Natural killer cell (primary cell): ENCODE data around the gene MEGF6. TPM values are rescaled to one million over a fixed set of nuclear protein-coding genes. Genes with fewer than 3 reads are reported as not detected.

ENCODE experiments used
- ATAC-seq, 3 donors: fragments of 150-1000 bp in 2 of 3; fragments of 200-7000 bp in 1 of 3; cut with Tn5 transposase; 1 replicate in 1 of 3; 2 replicates in 2 of 3; pipeline ENCODE4 v1.10.0; 2021; ENCODE audit warnings: mild to moderate bottlenecking in 2 of 3, moderate library complexity in 2 of 3
- DNase-seq, 2 donors: peaks; one replicate each; pipeline versions ENCODE4 v3.0.0 to v3.0.0-alpha.2; 2013 to 2021; ENCODE audit warnings: mixed read lengths in 1 of 2
- H3K27ac ChIP-seq: one replicate; pipeline ENCODE4 v1.5.1; 2013; ENCODE audit warnings: mild to moderate bottlenecking, low read length
- H3K27me3 ChIP-seq: one replicate; pipeline ENCODE4 v1.6.1; 2013; ENCODE audit warnings: low read length; ENCODE audit not compliant: control insufficient read depth, insufficient read depth
- H3K36me3 ChIP-seq: one replicate; pipeline ENCODE4 v1.6.1; 2013; ENCODE audit warnings: low read length; ENCODE audit not compliant: control insufficient read depth, insufficient read depth
- H3K4me1 ChIP-seq: one replicate; pipeline ENCODE4 v1.6.1; 2013; ENCODE audit warnings: low read length; ENCODE audit not compliant: control insufficient read depth, insufficient read depth
- H3K4me3 ChIP-seq: one replicate; pipeline ENCODE4 v1.5.1; 2013; ENCODE audit warnings: low read length
- H3K9me3 ChIP-seq: one replicate; pipeline ENCODE4 v1.6.1; 2013; ENCODE audit warnings: low read length; ENCODE audit not compliant: control insufficient read depth, insufficient read depth
- H3K27ac Mint-ChIP-seq, 2 donors: one replicate each; pipeline ENCODE4 v1.8.0; 2022; ENCODE audit warnings: mild to moderate bottlenecking in 2 of 2, mixed read lengths in 2 of 2, moderate library complexity in 1 of 2
- H3K27me3 Mint-ChIP-seq, 2 donors: one replicate each; pipeline ENCODE4 v1.8.0; 2022; ENCODE audit warnings: low read depth in 2 of 2, mixed read lengths in 2 of 2
- H3K36me3 Mint-ChIP-seq: one replicate; pipeline ENCODE4 v1.8.0; 2022; ENCODE audit warnings: mixed read lengths
- H3K4me1 Mint-ChIP-seq, 2 donors: one replicate each; pipeline ENCODE4 v1.8.0; 2022; ENCODE audit warnings: mixed read lengths in 2 of 2
- H3K4me3 Mint-ChIP-seq: one replicate; pipeline ENCODE4 v1.8.0; 2022; ENCODE audit warnings: mild to moderate bottlenecking, moderate library complexity, mixed read lengths
- H3K9me3 Mint-ChIP-seq, 2 donors: one replicate each; pipeline ENCODE4 v1.8.0; 2022; ENCODE audit warnings: mixed read lengths in 2 of 2
- CTCF ChIP-seq: fragments of 200-600 bp; IDR thresholded peaks from one replicate; pipeline ENCODE4 v1.8.0; 2022; ENCODE audit warnings: antibody characterized with exemption
- WGBS: methylation state at CpG from one replicate; pipeline ENCODE4 v1.1.7; 2013; ENCODE audit warnings: missing lambda C conversion rate; ENCODE audit not compliant: insufficient coverage; 5-methylcytosine and 5-hydroxymethylcytosine counted together
- intact Hi-C: fragments of 100-400 bp; cut with micrococcal nuclease; formaldehyde crosslinking; loops from one replicate; pipeline ENCODE4 v1.14.2; 2022
- total RNA-seq, 4 donors: library from RNA; stranded (reverse); fragments of 120-200 nt in 1 of 4; gene quantifications; one replicate each; pipeline versions ENCODE4 v1.2.3 to v1.2.4, GENCODE V29; 2013 to 2022

MEGF6 gene
- total RNA-seq, 3 donors from 2014 or later (not counting 1 experiment from before 2014, with no cell fraction given): 3.1 to 15.6 (median 5.1) TPM

- Histone ChIP-seq H3K4me3 (no peak overlapping the region), H3K9me3 (no peaks in the 10 kb centered on the region), H3K4me1 (no peaks in the 10 kb centered on the region), H3K36me3 (no peaks in the 10 kb centered on the region), H3K27ac (no peak overlapping the region), H3K27me3 (no peaks in the 10 kb centered on the region)
- Mint-ChIP-seq H3K27ac (no peak overlapping the region), H3K36me3 (no peaks in the 10 kb centered on the region), H3K4me3 (no peak overlapping the region), H3K27me3 (no peaks in the 10 kb centered on the region), H3K4me1 (no peaks in the 10 kb centered on the region), H3K9me3 (no peaks in the 10 kb centered on the region)
- DNase-seq: no peak
- intact Hi-C loops: no loop called here
- no peak for ATAC-seq
- 92% methylated on average over 17 of the region's 17 CpGs for WGBS
- no peak for TF ChIP-seq CTCF
Observed at GRCh38 chr1:3501437-3501836, 109.9 kb downstream of the MEGF6 start.

DNA sequence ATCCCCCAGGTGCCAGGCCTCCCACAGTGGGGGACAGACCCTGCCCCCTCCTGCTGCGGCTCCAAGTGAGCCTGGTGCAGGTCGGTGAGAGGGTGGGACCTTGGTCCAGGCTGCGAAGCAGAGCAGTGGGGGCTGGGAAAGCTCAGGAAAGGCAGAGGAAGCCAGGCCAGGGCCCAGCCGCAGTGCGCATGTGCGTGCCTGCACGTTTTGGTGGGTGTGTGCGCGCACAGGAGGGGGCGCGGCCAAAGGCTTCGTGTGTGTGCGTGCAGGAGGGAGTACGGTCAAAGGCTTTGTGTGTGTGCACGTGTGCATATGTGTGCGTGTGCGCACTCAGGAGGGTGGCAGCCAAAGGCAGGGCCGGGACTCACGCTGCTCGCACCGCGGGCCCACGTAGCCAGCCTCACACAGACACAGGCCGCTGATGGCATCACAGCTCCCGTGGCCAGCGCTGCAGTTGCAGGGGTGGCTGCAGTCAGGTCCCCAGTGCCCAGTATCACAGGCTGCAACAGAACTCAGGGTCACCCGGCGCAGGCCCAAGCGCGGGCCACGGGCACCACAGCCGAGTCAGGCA, 111.0 kb downstream of the MEGF6 start:
- no peak overlapping the region for H3K27ac ChIP-seq
- Mint-ChIP-seq H3K27me3 (no peaks in the 10 kb centered on the region), H3K27ac (no peak overlapping the region), H3K9me3 (no peaks in the 10 kb centered on the region), H3K4me3 (no peak overlapping the region), H3K36me3 (no peaks in the 10 kb centered on the region), H3K4me1 (no peaks in the 10 kb centered on the region)
- no peak for ATAC-seq
- H3K27me3 ChIP-seq: no peaks in the 10 kb centered on the region
- intact Hi-C loops: no loop called here
- H3K36me3 ChIP-seq: no peaks in the 10 kb centered on the region
- no peak for TF ChIP-seq CTCF
- no peaks in the 10 kb centered on the region for H3K9me3 ChIP-seq
- WGBS: 95% methylated on average over 32 of the region's 32 CpGs
- DNase-seq: no peak
- no peaks in the 10 kb centered on the region for H3K4me1 ChIP-seq
- H3K4me3 ChIP-seq: no peak overlapping the region

DNA sequence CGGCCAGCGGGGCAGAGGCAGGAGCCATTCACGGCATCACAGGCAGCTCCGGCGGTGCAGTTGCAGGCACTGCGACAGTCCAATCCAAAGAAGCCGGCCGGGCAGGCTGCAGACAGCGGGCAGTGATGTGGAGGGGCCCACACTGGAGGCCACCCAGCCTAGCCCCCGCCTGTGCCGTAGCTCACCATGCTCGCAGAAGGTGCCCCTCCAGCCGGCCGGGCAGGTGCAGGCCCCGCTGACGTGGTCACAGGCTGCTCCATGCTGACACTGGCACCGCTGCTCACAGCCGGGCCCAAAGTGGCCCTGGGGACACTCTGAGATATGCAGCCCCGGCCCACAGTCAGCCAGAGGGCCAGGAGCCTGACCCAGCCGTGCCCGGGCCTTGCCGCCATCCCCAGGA, 111.7 kb downstream of the MEGF6 start:
- TF ChIP-seq CTCF: no peak
- no peak overlapping the region for H3K4me3 ChIP-seq
- H3K9me3 ChIP-seq: no peaks in the 10 kb centered on the region
- WGBS: 89% methylated on average over 22 of the region's 22 CpGs
- no peak for ATAC-seq
- H3K4me1 Mint-ChIP-seq: no peaks in the 10 kb centered on the region
- no peak overlapping the region for H3K27ac Mint-ChIP-seq
- H3K27me3 ChIP-seq: no peaks in the 10 kb centered on the region
- H3K27me3 Mint-ChIP-seq: no peaks in the 10 kb centered on the region
- H3K4me1 ChIP-seq: no peaks in the 10 kb centered on the region
- H3K4me3 Mint-ChIP-seq: no peak overlapping the region
- intact Hi-C loops: no loop called here
- no peak overlapping the region for H3K27ac ChIP-seq
- no peak for DNase-seq
- H3K36me3 ChIP-seq: no peaks in the 10 kb centered on the region
- H3K36me3 Mint-ChIP-seq: no peaks in the 10 kb centered on the region
- no peaks in the 10 kb centered on the region for H3K9me3 Mint-ChIP-seq

DNA sequence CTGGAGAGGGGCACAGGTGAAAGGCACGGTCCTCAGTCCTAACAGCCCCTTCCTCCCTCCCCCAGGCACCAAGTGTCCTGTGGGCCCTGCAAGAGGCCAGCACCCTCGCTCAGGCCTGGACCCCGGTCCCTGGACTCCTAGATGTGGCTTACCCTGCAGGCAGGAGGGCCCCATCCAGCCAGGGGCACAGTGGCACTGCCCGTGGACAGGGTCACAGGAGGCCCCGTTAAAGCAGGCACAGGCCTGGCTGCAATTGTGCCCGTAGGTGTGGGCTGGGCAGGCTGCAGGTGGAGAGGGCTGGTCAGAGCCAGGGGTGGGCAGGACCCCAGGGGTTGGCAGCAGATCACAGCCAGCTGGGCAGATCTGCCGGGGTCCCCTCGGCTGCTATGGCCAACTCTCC, 112.3 kb downstream of the MEGF6 start:
- no peak for DNase-seq
- Mint-ChIP-seq H3K36me3 (no peaks in the 10 kb centered on the region), H3K27ac (no peak overlapping the region), H3K27me3 (no peaks in the 10 kb centered on the region), H3K4me1 (no peaks in the 10 kb centered on the region), H3K9me3 (no peaks in the 10 kb centered on the region), H3K4me3 (no peak overlapping the region)
- H3K36me3 ChIP-seq: no peaks in the 10 kb centered on the region
- no peak overlapping the region for H3K4me3 ChIP-seq
- no peak for TF ChIP-seq CTCF
- H3K27me3 ChIP-seq: no peaks in the 10 kb centered on the region
- H3K27ac ChIP-seq: no peak overlapping the region
- intact Hi-C loops: no loop called here
- H3K9me3 ChIP-seq: no peaks in the 10 kb centered on the region
- WGBS: 87% methylated on average over 8 of the region's 8 CpGs
- H3K4me1 ChIP-seq: no peaks in the 10 kb centered on the region
- ATAC-seq: no peak
